Liver (tissue), 9 donors: ENCODE measurements around the gene HCRTR1. TPM values are rescaled to one million over a fixed set of nuclear protein-coding genes. Genes with fewer than 3 reads are reported as not detected.
A peak's percentile ranks its signal among the peaks of the same experiment; 100 is the strongest.

ENCODE experiments used
- DNase-seq: peaks from one replicate; pipeline ENCODE4 v3.0.0-alpha.2; 2017; ENCODE audit warnings: low spot score
- H3K27ac ChIP-seq, 2 donors: one replicate each; pipeline ENCODE4 v1.7.0; 2013; ENCODE audit warnings: inconsistent platforms in 2 of 2, low read length in 2 of 2, control low read depth in 1 of 2, low read depth in 1 of 2, mild to moderate bottlenecking in 1 of 2
- H3K27me3 ChIP-seq, 4 donors: one replicate each; pipeline versions ENCODE4 v1.6.1 to v1.7.0; 2013; ENCODE audit warnings: low read length in 3 of 4, inconsistent platforms in 1 of 4, mild to moderate bottlenecking in 1 of 4, moderate library complexity in 1 of 4; ENCODE audit not compliant: control insufficient read depth in 4 of 4, insufficient read depth in 4 of 4
- H3K36me3 ChIP-seq, 4 donors: one replicate each; pipeline versions ENCODE4 v1.6.1 to v1.7.0; 2013; ENCODE audit warnings: low read length in 3 of 4, mild to moderate bottlenecking in 3 of 4, low read depth in 1 of 4, moderate library complexity in 1 of 4; ENCODE audit not compliant: control insufficient read depth in 4 of 4, insufficient read depth in 3 of 4
- H3K4me1 ChIP-seq, 4 donors: one replicate each; pipeline versions ENCODE4 v1.6.1 to v1.7.0; 2013; ENCODE audit warnings: low read length in 3 of 4, mild to moderate bottlenecking in 3 of 4, moderate library complexity in 1 of 4; ENCODE audit not compliant: control insufficient read depth in 4 of 4, insufficient read depth in 4 of 4
- H3K4me3 ChIP-seq, 3 donors: one replicate each; pipeline versions ENCODE4 v1.6.1 to v1.7.0; 2013; ENCODE audit warnings: low read length in 3 of 3, control low read depth in 1 of 3, low read depth in 1 of 3, mild to moderate bottlenecking in 1 of 3
- H3K9ac ChIP-seq, 2 donors: one replicate each; pipeline ENCODE4 v1.7.0; 2013; ENCODE audit warnings: low read length in 2 of 2, mild to moderate bottlenecking in 2 of 2, moderate library complexity in 2 of 2, control low read depth in 1 of 2, low read depth in 1 of 2
- H3K9me3 ChIP-seq, 4 donors: one replicate each; pipeline versions ENCODE4 v1.6.1 to v1.7.0; 2013; ENCODE audit warnings: low read length in 3 of 4; ENCODE audit not compliant: control insufficient read depth in 4 of 4
- ATF3 ChIP-seq: IDR thresholded peaks from 2 replicates; pipeline ENCODE4 v1.6.1; 2016; ENCODE audit warnings: antibody characterized with exemption
- CTCF ChIP-seq: fragments of 150-350 bp; IDR thresholded peaks from 2 replicates; pipeline ENCODE4 v1.5.1; 2017; ENCODE audit warnings: improper control_type of control experiment, low read depth, low read length; ENCODE audit not compliant: missing input control
- EGR1 ChIP-seq, 2 donors: IDR thresholded peaks; 2 replicates each; pipeline ENCODE4 v1.6.1; 2016 to 2018; ENCODE audit warnings: antibody characterized with exemption in 2 of 2, low read depth in 2 of 2
- FOXA1 ChIP-seq: IDR thresholded peaks from 2 replicates; pipeline ENCODE4 v1.6.1; 2016; ENCODE audit warnings: antibody characterized with exemption
- FOXA2 ChIP-seq: IDR thresholded peaks from 2 replicates; pipeline ENCODE4 v1.6.1; 2016; ENCODE audit warnings: antibody characterized with exemption
- GABPA ChIP-seq, 2 donors: IDR thresholded peaks in 1 of 2; conservative IDR thresholded peaks in 1 of 2; 2 replicates each; pipeline ENCODE4 v1.6.1; 2016; ENCODE audit warnings: antibody characterized with exemption in 2 of 2, mild to moderate bottlenecking in 1 of 2, moderate library complexity in 1 of 2
- HNF4A ChIP-seq, 2 donors: conservative IDR thresholded peaks; 2 replicates each; pipeline ENCODE4 v1.6.1; 2016; ENCODE audit warnings: antibody characterized with exemption in 2 of 2, mild to moderate bottlenecking in 2 of 2
- HNF4G ChIP-seq: IDR thresholded peaks from 2 replicates; pipeline ENCODE4 v1.6.1; 2016; ENCODE audit warnings: antibody characterized with exemption
- JUND ChIP-seq, 2 donors: IDR thresholded peaks; 2 replicates each; pipeline ENCODE4 v1.6.1; 2016; ENCODE audit warnings: antibody characterized with exemption in 2 of 2
- MAX ChIP-seq: IDR thresholded peaks from 2 replicates; pipeline ENCODE4 v1.6.1; 2016; ENCODE audit warnings: antibody characterized with exemption
- NR2F2 ChIP-seq: IDR thresholded peaks from 2 replicates; pipeline ENCODE4 v1.6.1; 2016; ENCODE audit warnings: antibody characterized with exemption
- RAD21 ChIP-seq, 2 donors: IDR thresholded peaks; 2 replicates each; pipeline ENCODE4 v1.6.1; 2016; ENCODE audit warnings: antibody characterized with exemption in 2 of 2, mild to moderate bottlenecking in 2 of 2
- REST ChIP-seq: IDR thresholded peaks from 2 replicates; pipeline ENCODE4 v1.6.1; 2016; ENCODE audit warnings: antibody characterized with exemption, mild to moderate bottlenecking
- YY1 ChIP-seq: IDR thresholded peaks from 2 replicates; pipeline ENCODE4 v1.6.1; 2016; ENCODE audit warnings: antibody characterized with exemption, mild to moderate bottlenecking
- ZBTB33 ChIP-seq: IDR thresholded peaks from 2 replicates; pipeline ENCODE4 v1.6.1; 2016; ENCODE audit warnings: antibody characterized with exemption
- WGBS: extraction: QIAGEN DNeasy Blood & Tissue Kit; methylation state at CpG from one replicate; pipeline ENCODE4 v1.1.7; 2013; 5-methylcytosine and 5-hydroxymethylcytosine counted together
- polyA plus RNA-seq, 2 donors: library from polyadenylated mRNA; stranded (reverse) in 1 of 2; unstranded in 1 of 2; fragments of 200-250 nt in 1 of 2; fragments of >200 nt in 1 of 2; fragmentation: Nextera tagmentation in 1 of 2; extraction: Ambion mirVana in 1 of 2; gene quantifications; one replicate each; pipeline versions ENCODE4 v1.2.1 to v1.2.3, GENCODE V29; 2013 to 2015
- total RNA-seq, 2 donors: library from RNA; depleted of rRNA; stranded (reverse); fragments of >200 nt; gene quantifications; one replicate each; pipeline ENCODE4 v1.2.3, GENCODE V29; 2014
- donor health status: healthy.
- donor health status: healthy.
- donor health status: healthy.
- donor health status: healthy.
- donor health status: healthy.

The HCRTR1 gene
- total and polyA plus RNA-seq, 4 donors, result 0.06 TPM; not detected in 3

- H3K27ac ChIP-seq, result no peak overlapping the region
- H3K9ac ChIP-seq, result no peak overlapping the region
- no peaks in the 10 kb centered on the region for H3K27me3 ChIP-seq
- no peaks in the 10 kb centered on the region for H3K9me3 ChIP-seq
- peak; percentile 80 for DNase-seq
- H3K4me1 ChIP-seq, result no peaks in the 10 kb centered on the region
- TF ChIP-seq EGR1 (IDR thresholded peaks at IDR 0.05; ENCODE audit: low read depth in 2 of 2) (no peak), RAD21 (IDR thresholded peaks at IDR 0.05) (peak; percentile 92 to 93), HNF4A (conservative IDR thresholded peaks at IDR 0.05) (no peak), REST (no peak), CTCF (peak; percentile 99), JUND (IDR thresholded peaks at IDR 0.05) (no peak), ATF3 (no peak), ZBTB33 (no peak), HNF4G (no peak)
- no peaks in the 10 kb centered on the region for H3K36me3 ChIP-seq
- H3K4me3 ChIP-seq, result no peak overlapping the region
- 39% methylated on average over 9 of the region's 9 CpGs for WGBS
These were observed 46.3 kb downstream of the HCRTR1 start for GRCh38 chr1:31663622-31664452.

GRCh38 chr1:31664528-31664927 is 47.0 kb downstream of the HCRTR1 start:
- Histone ChIP-seq H3K27ac (no peak overlapping the region), H3K27me3 (no peaks in the 10 kb centered on the region), H3K4me1 (peaks cover 0 to under 1% (median 0%) of the 10 kb centered on the region in 4 donors), H3K36me3 (no peaks in the 10 kb centered on the region), H3K9ac (no peak overlapping the region), H3K9me3 (no peaks in the 10 kb centered on the region), H3K4me3 (no peak overlapping the region)
- no peak for DNase-seq
- WGBS, result 82% methylated on average over 9 of the region's 9 CpGs
- TF ChIP-seq JUND (IDR thresholded peaks at IDR 0.05), result no peak
- no peak for TF ChIP-seq EGR1 (IDR thresholded peaks at IDR 0.05; ENCODE audit: low read depth in 2 of 2)
- no peak for TF ChIP-seq MAX
- no peak for TF ChIP-seq REST
- TF ChIP-seq FOXA1, result no peak
- TF ChIP-seq GABPA (IDR thresholded peaks at IDR 0.05 in 1 of 2, conservative IDR thresholded peaks at IDR 0.05 in 1 of 2), result no peak
- no peak for TF ChIP-seq FOXA2
- no peak for TF ChIP-seq CTCF
- TF ChIP-seq YY1, result no peak
- no peak for TF ChIP-seq NR2F2
